ENCODE measurements around the gene CAMTA1.

CAMTA1 gene

GRCh38 chr1:7449750-7450149 lies 664.5 kb downstream of the CAMTA1 start:
- DNase-seq (ENCODE audit: low read depth, low spot score): no peak

GRCh38 chr1:7450838-7451237 lies 665.6 kb downstream of the CAMTA1 start:
- DNase-seq (ENCODE audit: low read depth, low spot score): no peak

DNA sequence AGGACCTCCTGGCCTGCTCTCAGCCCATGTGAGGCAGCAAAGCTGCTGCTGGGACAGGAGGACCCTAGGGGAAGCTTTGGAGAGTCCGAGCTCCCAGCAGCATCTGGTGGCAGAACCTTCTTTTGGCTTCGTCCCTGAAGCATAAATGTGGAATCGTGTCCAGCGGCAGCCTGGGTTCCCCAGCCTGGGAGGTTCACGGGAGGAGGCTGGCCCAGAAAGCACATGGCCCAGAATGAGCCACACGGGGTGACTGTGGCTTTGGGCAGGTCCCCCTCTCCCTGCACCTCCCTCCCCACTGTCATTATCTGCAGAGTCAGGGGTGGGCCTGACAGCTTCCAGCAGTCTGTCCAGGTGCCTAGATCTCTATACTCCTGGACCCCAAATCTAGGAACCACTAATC lies 667.8 kb downstream of the CAMTA1 start:
- DNase-seq (ENCODE audit: low read depth, low spot score): no peak

- no peak for DNase-seq (ENCODE audit: low read depth, low spot score)
Observed at GRCh38 chr1:7454052-7454815, 669.0 kb downstream of the CAMTA1 start.

GRCh38 chr1:7454895-7455784 lies 669.9 kb downstream of the CAMTA1 start:
- DNase-seq (ENCODE audit: low read depth, low spot score): no peak

GRCh38 chr1:7455796-7456721 lies 670.8 kb downstream of the CAMTA1 start:
- DNase-seq (ENCODE audit: low read depth, low spot score): no peak

DNA sequence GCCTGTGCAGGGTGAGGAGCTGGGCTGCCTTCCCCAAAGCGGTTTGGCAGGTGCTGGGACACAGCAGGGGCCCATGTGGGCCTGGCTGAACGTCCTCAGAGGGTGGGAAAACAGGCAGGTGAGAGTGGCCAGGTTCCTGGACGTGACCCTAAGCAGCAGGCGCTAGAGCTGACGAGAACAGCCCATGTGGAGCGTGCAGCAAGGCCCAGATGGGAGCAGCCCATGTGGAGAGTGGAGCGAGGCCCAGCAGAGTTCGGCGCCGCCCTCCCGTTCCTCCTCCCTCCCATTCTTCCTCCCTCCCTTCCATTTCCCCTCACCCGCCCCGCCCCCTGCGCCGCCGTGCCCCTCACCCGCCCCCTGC lies 671.4 kb downstream of the CAMTA1 start:
- no peak for DNase-seq (ENCODE audit: low read depth, low spot score)

DNA sequence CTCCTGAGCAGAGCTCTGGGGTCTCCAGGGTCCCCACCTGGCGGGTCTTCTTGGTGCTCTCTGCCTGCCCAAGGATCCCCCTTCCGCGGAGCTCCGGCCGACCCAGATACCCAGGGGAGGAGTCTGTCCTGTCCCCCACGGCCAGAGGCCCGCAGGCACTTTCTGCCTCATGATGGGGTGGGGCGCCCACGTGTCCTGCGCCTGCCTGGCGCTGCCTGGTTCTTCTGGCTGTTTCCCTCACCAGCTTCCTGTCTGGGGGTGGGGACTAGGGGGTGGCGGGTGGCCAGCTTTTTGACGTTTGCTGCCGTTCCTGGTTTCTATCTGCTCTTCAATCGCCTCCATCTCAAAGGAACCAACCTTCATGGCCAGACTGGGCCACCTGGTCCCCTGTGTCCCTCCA lies 672.6 kb downstream of the CAMTA1 start:
- no peak for DNase-seq (ENCODE audit: low read depth, low spot score)

GRCh38 chr1:7458946-7459345 lies 673.7 kb downstream of the CAMTA1 start:
- no peak for DNase-seq (ENCODE audit: low read depth, low spot score)

DNA sequence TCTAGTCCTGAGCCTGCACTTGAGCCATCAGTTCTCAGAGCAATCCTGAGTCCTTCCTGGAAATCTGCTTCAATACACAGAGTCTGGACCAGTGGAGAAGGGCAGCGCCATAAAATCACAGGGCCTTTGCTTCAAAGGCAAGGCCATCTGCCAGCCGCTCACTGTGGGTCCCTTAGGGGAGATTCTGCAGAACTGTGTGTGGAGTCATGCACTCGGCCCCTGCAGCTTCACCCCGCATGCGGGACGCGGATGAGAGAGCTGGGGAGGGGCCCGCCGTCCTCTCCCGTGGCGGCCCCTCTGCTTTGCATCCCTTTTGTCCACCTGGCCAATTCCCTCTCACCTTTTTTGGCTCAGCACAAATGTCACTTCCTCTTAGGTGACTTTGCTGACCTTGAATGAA lies 674.7 kb downstream of the CAMTA1 start:
- DNase-seq (ENCODE audit: low read depth, low spot score): no peak

DNA sequence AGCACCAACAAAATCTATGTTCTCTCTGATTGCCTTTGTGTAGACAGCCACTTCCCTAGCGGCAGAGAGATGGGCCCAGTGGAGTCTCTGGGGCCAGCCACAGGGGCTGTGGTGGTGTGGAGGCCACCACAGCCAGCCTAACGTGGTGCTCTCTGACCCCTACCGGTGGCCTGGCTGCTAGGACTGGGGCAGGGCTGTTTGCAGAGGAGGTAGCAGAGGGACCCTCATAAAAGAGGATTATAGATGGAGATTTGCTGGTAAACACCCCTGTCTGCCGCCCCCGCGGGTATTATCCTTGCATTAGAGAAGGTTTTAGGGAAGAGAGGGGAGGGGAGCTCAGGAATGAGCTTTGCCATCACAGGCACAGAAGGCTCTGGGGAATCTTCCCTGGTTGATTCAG lies 675.6 kb downstream of the CAMTA1 start:
- no peak for DNase-seq (ENCODE audit: low read depth, low spot score)

DNA sequence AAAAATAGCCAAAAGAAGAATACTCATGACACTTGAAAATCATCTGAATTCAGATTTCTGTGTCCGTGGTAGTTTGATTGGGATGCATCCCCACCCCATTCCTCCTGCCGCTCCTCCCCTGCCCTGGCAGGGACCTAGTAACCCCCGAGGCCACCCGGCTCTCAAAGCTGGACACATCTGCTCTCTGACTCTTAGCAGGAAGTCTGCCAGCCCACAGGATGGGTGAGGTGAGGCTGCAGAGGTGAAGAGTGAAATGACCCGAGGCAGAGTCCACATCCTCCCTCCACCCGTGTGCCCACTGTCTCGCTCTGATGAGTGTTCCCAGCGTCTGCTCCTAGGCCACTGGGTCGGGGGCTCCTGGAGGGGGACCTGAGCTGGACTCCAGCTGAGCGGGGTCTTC lies 677.4 kb downstream of the CAMTA1 start:
- DNase-seq (ENCODE audit: low read depth, low spot score): no peak

- DNase-seq (ENCODE audit: low read depth, low spot score): no peak
Observed at GRCh38 chr1:7463526-7463925, 678.3 kb downstream of the CAMTA1 start.

DNA sequence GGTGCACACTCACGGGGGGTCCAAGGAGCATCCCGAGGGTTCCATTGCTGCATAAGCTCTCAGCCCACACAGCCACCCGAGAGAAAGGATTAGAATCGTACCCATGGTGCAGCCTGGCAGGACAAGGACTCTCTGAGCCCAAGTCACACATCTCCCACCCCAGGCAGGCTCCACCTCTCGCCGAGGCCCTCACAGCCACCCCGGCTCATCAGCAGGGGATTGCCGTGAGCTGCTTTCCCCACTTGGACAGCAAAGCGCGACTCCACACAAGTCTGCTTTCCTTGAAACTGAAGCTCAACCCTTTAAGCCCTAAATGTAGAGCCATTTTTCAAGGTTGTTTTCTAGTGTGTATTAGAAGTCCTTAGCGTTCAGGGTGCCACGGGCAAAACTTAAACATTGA lies 679.5 kb downstream of the CAMTA1 start:
- DNase-seq (ENCODE audit: low read depth, low spot score): no peak

DNA sequence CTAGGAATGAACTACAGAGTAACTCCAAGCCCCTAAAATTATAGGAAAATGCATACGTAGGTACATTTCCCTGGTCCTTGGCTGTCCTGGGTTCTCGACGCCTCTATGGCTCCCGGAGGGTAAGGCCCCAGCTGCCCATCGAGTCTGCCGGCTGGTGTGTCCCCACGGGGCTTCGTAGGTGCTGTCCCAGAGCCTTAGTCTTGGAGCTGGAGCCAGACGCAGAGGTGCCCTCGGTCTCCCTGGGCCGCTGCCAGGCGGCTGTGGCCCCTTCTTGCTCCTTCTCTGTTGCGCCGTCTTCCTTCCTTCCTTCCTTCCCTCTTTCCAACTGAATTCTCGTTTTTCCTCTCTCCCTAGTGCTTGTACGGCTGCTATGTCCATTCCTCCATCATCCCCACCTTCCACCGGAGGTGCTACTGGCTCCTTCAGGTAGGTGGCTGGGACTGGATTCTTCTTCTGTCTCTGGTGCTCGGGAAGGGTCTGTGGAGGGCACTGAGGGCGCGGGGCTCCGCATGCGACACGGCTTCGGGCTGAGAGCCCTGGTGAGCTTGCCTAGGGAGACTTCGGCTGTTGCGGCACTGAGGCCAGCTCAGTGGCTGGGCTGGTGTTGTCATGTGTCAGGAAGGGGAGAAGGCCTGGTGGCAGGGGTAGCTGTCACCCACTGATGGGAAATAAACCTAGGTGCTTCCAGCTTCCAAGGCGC lies 682.4 kb downstream of the CAMTA1 start:
- no peak for DNase-seq (ENCODE audit: low read depth, low spot score)

DNA sequence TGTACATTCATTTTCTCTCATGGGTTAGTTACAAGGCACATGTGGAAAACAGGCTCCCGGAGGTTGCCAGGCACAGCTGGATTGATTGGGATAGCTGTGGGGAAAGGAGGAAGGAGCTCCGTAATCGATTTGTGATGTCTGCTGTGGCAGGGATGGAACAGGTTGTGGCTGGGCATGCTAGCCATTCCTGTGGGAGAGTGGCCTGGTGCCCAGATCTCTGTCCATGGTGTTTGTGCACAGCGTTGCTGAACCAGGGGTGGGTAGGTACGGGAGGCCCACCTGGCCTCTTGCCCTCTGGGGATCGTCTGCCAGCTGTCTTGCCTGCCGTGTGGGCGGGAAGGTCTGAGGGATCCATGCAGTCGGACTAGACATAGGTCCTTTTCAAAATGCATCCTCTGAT lies 683.0 kb downstream of the CAMTA1 start:
- no peak for DNase-seq (ENCODE audit: low read depth, low spot score)

- no peak for DNase-seq (ENCODE audit: low read depth, low spot score)
Observed at GRCh38 chr1:7469255-7469938, 684.1 kb downstream of the CAMTA1 start.

GRCh38 chr1:7470904-7471638 lies 685.8 kb downstream of the CAMTA1 start:
- DNase-seq (ENCODE audit: low read depth, low spot score): peak; percentile 71

DNA sequence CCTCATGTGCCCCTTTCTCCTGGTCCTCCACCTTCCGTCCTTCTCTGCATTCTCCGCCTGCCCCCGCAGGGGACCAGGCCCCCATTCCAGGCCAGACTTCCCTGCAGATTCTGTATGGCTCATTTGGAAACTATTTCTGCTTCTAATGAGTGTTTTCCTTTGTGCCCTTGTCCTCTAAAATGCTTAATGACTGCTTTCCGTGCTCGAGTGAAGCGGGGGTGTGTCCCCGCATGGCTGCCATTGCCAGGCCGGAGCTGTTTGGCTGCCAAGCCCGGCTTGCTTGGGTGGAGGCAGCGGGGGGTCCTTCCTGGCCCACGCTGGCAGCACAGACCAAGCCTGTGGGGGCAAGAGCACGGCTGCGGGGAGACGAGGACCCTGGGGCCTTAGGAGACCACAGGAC lies 686.6 kb downstream of the CAMTA1 start:
- DNase-seq (ENCODE audit: low read depth, low spot score): no peak

Measured in smooth muscle cell of the brain vasculature (primary cell).